Middle frontal gyrus (tissue), 1 donor: ENCODE results near the gene ABHD8.

ENCODE experiments used
- DNase-seq: peaks from one replicate; pipeline ENCODE4 v3.0.0-alpha.2; 2015; ENCODE audit warnings: low spot score; ENCODE audit errors: extremely low spot score

ABHD8 gene, protein sequence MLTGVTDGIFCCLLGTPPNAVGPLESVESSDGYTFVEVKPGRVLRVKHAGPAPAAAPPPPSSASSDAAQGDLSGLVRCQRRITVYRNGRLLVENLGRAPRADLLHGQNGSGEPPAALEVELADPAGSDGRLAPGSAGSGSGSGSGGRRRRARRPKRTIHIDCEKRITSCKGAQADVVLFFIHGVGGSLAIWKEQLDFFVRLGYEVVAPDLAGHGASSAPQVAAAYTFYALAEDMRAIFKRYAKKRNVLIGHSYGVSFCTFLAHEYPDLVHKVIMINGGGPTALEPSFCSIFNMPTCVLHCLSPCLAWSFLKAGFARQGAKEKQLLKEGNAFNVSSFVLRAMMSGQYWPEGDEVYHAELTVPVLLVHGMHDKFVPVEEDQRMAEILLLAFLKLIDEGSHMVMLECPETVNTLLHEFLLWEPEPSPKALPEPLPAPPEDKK

DNA sequence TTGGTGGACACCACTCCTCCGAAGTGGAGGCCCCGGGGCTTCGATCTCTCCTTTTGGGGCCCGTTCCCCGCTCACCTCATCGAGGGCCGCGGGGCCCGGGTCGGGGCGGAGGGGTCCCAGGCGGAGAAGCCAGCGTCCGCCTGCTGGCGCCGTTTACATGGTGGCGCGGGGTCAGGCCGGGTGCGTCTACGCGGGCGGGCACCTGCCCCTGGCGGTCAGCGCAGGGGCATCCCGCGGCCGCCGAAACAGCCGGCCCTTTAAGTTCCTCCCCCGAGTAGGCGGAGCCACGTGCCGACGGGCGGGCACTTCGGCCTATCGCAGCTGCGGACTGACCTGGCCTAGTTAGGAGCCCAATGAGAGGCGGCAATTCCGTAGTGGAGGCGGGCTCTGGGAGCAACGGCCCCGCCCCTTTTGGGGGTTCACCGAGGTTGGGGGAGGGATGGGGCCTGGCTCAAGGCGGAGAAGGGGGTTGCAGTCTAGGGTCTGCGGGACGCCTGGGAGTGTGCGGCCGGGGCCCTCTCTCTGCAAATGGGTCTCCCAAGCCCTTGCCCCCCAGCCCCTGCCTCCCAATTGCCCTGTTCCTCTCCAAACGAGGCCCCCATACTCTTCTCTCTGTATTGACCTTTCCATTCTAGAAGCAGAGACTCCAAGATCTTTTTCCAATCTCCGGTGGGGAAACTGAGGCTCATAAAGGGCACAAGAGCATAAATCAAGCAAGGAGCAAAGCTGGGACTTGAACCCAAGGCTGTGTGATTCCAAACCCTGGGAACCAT is at the start of gene ABHD8:
Gene ABHD8 (minus strand): TSS at position 259 of the 773 bp plus-strand sequence. CDS start 1,809 bp downstream, outside the sequence.
- peak; percentile 93 for DNase-seq

DNA sequence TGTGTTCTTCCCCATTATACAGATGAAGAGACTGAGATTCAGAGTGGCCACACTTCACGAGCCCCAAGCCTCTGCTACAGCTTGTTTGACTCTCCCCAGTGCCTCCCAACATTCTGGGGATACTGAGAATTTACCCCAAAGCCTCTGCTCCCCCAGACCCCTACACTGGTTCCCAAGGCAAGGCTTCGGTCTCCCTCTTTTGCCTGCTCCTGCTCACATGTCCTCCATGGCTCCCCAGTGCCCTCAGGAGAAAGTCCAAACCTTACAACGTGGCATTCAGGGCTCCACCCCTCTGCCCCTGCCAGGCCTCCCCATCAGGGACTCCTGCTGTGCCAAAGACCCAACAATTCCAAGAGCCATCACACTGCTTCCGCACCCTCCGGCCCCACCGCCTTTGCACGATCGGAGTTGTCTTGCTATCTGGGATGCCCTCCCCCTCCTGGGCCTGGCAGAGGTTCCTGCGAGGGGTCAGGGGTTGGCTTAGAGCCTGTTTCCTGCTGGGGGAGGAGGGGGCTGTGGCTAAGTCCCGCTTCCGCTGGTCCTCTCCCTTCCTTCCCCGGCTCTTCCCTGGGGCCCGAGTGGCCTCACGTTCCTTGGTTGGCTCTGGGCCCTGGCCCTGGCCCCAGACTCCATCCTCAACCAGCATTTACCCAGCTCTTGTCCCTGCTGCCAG is 49.5 kb upstream of the ABHD8 start:
- no peak for DNase-seq

DNA sequence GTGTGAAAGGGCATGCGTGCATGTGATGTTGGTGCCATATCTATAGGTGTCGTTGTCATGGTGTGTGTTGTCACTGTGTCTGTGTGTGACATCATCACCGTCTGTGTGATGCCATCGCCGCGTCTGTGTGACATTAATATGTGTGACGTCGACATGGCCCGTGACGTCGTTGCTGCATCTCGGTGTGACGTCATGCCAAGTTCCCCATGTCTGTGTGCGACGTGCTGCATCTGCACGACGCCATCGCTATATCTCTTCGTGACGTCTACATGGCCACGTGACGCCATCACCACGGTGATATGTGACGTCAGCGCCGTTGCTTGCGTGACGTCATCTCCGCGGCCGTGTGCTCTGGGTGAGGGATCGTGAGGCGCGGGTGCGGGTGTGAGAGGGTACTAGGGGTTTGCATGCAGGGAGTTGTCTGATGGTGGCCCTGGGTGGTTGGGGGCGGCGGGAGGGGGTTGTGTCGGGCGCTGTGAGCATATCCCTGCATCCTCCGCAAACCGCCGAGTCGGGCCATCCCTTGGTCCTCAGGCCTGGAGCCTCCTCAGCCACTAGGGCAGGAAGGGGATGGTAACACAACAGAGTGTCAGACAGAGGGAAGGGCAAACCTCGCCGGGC is 48.7 kb upstream of the ABHD8 start:
- no peak for DNase-seq

DNA sequence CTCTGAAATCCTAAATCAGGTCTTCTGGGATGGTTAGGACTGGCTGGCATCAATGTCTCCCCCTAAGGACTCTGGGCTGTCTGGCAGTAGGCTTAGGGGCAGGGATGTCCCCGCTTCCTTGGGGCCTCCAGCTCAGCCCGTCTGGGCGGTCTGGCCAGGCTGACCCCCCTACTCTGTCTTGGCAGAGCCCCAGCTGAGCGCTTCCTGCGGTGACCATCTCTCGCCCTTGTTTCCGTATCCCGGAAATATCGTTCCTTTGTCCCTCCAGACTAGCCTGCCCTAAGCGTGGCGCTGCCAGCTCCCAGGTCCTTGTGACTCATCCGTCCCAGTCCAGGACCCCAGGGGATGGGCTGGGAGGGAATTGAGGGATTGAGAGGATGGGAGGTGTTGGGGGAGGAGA is 45.5 kb upstream of the ABHD8 start:
- DNase-seq = no peak

DNA sequence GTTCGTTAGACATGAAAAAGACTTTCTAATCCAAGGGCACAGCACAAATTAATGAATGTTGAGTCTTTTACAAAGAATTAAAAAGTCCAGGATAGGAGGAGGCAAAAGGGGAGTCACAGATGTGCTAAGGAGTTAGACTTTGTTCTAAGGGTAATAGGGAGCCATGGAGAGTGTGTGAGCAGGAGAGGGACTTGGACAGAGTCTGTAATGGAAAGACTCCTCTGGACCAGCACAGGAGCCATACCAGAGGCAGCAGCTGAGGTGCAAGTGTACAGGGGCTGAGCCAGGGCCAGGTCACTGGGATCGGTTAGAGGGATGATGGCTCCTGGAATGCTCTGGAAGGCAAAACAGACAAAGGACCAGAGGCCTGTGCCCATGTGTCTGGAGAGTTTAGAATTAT is 44.7 kb upstream of the ABHD8 start:
- DNase-seq = no peak

DNA sequence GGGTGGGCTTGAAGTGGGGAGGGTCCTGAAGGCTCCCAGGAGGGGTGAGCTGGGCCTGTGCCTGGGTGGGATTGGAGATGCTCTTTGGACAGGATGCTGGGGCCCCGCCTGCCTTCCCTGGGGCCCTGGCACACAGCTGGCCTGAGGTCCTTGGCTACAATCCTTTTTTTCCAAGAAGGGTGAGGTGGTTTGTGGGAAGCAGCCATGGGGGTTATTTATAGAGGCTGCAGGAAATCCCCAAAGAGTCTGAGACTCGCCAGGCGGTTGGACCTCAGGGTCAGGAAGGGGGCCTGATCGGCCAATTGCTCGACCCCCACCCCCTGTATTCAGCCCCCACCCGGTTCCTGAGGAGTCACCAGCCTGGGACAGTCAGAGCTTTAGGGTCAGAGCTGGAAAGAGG is 44.1 kb upstream of the ABHD8 start:
- no peak for DNase-seq

DNA sequence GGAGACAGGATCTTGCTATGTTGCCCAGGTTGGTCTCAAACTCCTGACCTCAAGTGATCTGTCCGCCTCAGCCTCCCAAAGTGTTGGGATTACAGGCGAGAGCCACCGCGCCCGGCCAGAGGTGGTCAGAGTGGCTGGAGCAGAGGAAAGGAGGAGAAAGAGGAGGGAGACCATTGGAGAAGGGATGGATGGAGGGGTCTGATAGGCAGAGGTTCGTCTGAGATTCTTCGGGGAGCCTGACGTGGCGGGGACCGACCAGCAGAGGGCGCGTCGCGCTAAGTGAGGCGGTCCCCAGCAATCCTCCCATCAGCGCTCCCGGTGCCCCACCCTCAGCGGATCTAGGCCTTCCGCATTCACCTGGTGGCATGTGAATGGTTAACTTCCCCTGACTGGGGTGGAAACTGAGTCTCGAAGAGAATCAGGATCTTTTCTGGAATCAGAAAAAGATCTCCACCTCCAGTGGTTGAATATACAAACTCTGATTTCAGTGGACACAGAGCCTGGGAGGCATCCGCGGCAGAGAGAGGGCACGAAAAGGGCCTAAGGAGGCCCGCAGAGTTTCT is 43.0 kb upstream of the ABHD8 start:
- DNase-seq = peak; percentile 32

DNA sequence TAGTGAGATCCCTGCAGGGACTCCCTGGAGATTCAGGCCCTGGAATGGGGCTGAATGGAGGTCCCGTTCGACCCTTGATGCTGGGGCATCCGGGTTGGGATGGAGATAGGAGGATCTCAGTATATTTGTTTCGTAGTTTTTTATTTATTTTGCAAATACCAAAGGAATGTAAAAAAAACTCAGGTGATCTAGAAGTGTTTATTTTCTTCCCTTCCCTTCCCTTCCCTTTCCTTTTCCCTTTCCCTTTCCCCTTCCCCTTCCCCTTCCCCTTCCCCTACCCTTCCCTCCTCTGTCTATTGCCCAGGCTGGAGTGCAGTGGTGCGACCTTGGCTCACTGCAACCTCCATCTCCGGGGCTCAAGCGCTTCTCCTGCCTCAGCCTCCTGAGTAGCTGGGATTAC is 38.6 kb upstream of the ABHD8 start:
- no peak for DNase-seq

DNA sequence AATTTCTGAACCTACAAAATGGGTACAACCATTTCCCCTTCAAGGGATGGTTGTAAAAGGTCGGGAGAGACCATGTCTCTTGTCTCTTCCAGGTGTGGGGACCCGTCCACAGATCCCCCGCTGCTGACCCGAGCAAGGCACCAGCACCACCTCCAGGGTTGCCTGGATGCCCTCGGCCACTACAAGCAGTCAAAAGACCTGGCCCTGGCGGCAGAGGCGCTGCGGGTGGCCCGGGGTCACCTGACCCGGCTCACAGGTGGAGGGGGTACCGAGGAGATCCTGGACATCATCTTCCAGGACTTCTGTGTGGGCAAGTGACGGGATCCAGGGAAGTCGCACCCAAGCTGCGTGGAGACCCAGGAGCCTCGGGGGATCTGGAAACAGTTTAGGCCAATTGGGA is 38.2 kb upstream of the ABHD8 start:
- no peak for DNase-seq

DNA sequence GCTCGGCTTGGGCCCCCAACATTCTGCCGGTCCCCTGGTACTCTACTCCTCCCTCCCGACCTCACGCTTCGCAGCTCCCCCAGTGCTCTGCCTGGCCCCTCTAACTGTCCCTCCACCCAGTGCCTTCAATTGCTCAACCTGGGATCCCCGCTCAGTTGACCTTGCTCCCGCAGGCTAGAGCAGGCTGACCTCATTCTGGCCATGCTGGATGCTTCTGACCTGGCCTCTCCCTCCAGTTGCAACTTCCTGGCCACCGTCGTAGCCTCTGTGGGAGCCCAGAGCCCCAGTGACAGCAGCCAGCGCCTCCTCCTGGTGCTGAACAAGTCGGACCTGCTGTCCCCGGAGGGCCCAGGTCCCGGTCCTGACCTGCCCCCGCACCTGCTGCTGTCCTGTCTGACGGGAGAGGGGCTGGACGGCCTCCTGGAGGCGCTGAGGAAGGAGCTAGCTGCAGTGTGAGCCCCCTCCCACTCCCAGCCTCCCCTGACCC is 37.7 kb upstream of the ABHD8 start:
- no peak for DNase-seq

DNA sequence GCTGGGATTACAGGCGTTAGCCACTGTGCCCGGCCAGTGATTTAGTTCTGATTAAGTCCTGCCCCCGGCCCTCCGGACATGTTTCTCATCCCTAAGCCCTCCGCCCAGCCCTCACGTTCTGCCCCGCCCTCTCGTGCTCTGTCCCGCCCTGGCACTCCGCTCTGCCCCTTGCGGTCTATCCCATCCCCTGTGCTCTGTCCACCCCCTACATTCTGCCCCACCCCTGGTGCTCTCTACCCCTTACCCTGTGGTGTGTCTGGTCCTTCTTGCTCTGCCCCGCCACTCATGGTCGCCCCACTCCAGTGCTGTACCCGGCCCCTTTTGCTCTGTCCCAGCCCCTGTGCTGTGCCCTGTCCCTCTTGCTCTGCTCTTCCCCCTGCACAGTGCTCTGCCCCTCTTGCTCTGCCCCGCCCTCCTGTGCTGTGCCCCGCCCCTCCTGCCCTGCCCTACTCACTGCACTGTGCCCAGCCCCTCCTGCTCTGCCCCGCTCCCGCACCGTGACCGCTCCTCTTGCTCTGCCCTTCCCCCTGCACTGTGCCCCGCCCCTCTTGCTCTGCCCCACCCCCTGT is 37.2 kb upstream of the ABHD8 start:
- DNase-seq = no peak

DNA sequence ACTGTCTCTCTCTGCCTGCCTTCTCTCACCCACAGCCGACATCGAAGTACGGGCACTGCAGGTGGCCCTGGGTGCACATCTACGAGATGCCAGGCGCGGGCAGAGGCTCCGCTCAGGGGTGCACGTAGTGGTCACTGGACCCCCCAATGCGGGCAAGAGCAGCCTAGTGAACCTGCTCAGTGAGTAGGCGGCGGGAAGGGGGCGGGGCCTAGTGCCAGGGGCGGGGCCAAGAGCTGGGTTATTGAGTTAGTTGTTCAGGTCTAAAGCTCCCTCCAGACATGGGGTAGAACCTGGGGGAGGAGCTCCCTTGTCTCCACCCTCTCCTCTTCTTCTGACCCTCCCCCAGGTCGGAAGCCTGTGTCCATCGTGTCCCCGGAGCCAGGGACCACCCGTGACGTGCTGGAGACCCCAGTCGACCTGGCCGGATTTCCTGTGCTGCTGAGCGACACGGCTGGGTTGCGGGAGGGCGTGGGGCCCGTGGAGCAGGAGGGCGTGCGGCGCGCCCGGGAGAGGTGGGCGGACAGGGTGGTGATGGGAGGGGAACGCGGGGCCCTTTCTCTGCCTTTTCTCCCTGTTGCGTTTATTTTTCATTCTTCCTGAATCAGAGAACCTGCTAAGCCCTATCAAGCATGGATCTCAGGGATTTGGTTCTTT is 36.0 kb upstream of the ABHD8 start:
- no peak for DNase-seq

DNA sequence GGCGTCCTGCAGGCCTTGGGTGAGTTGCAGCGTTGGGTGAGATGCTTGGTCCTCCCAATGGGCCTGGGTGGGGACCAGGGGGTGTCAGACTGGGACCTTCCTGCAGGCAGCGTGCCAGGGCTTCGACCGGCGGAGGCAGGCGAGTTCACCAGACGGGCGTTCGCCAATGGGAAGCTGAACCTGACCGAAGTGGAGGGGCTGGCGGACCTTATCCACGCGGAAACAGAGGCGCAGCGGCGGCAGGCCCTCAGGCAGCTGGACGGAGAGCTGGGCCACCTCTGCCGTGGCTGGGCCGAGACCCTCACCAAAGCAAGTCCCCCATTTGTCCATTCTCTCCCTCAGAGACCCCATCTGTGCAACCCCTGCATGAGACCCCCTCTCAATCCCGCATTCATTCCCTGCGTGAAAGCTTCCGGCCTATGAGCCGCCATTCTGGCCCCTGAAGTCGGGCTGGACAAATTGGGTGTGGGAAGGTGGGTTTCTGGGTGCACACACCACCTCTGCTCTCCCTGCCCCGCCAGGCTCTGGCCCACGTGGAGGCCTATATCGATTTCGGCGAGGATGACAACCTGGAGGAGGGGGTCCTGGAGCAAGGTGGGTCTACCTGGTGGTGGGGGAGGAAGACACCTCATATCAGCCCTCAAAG is 35.3 kb upstream of the ABHD8 start:
- no peak for DNase-seq

DNA sequence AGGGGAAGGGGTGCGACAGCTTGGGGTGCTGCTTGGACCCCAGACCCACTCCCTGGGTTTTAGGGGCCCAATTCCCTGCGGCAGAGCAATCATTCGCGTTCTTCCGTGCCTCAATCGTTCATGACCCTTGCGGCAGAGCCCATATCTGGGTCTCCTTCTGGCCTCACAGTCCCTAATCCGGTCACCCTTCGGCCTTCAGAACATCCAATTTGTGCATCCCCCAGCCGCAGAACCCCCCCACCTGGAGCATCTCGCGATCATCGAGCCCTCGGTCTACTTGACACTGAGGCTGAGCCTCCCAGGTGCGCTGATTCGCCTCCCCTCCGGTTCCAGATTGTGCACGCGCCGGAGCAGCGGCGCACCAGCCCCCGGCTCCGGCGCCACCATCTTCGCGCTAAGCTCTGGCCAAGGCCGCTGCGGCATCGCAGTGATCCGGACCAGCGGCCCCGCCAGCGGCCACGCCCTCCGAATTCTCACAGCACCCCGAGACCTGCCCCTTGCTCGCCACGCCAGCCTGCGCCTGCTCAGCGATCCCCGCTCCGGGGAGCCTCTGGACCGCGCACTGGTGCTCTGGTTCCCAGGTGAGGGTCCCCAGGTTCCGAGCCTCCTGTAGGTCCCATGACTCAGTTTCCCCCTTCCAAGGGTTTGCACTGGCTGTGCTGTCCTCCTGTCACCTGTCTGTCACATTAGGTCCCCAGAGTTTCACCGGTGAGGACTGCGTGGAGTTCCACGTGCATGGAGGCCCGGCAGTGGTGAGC is 34.6 kb upstream of the ABHD8 start:
- no peak for DNase-seq

DNA sequence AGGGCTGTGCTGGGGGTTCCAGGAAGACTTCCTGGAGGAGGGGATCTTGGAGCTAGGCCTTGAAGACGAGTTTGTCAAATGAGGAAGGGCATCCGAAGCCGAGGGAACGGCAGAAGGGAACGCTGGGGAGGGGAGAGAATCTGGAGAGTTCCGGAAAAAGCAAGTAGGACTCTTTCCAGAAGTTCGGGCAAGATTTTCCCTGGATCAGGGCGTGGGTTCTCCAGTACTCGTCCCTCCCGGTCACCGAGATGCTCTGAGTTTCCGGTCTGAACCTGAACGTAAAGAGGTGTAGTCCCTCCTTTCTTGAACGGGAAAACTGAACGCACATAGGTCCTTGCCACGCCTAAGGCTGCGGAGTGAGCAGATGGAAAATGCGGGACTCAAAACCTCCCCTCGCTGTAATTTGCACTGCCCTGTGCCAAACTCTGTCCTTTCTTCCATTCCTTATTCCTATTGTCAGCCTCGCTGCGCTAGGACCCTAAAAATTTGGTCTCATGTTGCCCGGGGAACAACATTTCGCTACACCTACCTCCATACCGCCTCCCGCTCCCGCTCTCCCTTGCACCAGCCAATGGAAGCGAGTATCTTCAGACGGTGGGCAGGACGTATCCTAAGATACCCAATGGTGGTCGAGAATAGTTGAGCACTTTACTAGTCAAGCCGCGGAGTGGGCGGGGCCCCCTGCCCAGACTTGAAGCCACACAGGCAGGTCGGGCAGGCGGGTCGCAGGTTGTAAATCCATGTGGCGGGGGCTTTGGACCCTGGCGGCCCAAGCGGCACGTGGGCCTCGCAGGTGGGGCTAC is 33.8 kb upstream of the ABHD8 start, which contains the start of gene GTPBP3:
Gene GTPBP3 (plus strand): TSS at position 682 of the 803 bp plus-strand sequence. CDS start 59 bp downstream, at position 741.
- DNase-seq = peak; percentile 97

DNA sequence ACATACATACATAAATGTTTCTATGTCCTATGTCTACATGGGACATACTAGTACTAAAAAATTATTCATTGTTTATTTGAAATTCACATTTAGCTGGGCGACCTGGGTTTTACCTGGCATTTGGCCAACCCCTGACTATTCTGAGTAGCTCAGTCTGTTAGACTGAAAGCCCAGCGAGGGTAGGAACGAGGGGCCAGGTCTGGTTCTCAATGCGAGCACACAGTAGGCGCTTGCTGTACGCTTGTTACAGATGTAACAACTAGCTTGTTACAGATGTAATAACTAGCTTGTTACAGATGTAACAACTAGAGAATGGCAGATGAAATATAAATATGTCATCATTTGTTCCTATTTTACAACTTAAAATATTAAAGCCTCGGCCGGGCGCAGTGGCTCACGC is 32.4 kb upstream of the ABHD8 start:
- DNase-seq = no peak

DNA sequence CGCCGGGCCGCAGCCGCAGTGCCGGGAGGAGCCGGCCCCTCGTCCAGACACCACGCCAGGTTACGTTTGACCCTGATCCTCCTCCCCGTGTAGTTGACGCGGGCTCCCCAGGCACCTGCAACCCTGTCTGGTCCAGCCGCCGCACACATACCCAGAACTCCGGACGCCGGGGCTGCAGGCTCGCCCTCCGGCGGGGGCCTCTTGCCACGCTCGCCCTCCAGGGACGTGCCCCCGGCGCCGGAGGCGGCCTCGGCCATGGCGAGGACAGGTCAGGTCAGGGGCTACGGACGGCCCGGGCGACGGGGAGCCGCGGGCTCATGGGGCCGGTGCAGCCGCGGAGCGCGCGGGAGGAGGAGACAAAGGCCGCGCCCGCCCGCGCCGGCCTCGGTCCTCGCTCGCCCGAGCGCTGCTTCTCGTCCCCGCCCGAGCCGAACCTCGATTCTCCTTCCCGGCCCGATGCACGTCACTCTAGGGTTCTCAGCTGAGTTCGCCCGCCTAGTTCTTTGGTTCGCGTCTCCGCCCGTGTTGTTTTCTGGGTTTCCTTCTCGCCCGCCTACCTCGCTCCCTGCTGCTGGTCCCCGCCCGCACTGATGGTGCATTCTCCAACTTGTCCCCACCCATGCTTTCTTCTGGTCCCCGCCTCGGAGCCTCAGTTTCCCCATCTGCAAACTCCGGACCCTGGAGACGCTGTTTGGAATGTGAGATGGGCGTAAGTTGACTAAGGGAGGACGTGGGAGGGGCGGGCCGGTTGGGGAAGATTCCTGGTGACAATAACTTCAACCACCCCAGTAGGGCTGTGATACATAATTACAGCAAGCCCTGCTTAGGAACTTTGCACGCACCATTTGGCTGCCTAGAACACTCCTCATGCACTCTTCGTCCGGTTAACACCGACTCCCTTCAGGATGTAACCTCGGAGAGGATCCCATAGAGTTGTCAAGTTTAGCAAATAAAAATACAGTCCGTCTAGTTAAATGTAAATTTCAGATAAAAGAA is 31.5 kb upstream of the ABHD8 start, which contains the start of gene ANO8:
Gene ANO8 (minus strand): TSS at position 442 of the 996 bp plus-strand sequence. CDS start 185 bp downstream, at position 257.
- DNase-seq = peak; percentile 89
